ENCODE data around the gene POFUT2.
A peak's percentile ranks its signal among the peaks of the same experiment; 100 is the strongest.
"Not testable (repeated sequence)": the region's sequence is repeated elsewhere in the genome, so short reads cannot be mapped to it uniquely, and the experiment has no call there.

The POFUT2 gene

DNA sequence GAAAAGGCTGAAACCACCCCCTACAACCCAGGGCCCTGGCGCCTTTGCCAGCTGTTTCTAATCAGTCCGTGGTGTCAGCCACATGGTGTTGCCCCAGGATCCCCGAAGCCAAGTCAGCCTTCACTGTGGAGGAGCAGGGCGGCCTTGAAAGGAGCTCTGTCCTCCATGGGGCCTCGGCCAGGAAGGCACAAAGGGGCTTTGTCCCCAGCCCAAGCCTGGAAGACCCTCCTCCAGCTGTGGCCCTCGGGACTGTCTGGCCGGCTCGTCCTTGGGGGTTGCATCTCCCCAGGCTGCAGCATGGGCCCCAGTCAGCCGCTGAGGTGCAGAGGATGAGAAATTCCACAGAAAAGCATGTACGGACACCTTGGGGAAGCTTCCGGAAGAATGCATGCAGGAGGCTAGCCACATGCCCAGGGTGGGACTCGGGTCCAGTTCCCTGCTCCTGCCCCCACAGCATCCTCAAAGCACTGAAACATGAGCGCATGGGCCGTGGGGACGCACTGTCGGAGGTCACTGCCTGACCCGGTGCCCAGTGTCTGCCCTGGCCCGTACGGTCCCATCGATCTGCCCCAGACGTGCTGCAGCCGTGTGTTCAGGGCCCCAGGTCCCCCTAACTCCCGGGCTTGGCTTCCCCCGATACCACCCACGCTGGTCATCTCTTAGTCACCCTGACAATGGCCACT is 38.6 kb upstream of the POFUT2 start:
- peak; percentile 60 for DNase-seq

DNA sequence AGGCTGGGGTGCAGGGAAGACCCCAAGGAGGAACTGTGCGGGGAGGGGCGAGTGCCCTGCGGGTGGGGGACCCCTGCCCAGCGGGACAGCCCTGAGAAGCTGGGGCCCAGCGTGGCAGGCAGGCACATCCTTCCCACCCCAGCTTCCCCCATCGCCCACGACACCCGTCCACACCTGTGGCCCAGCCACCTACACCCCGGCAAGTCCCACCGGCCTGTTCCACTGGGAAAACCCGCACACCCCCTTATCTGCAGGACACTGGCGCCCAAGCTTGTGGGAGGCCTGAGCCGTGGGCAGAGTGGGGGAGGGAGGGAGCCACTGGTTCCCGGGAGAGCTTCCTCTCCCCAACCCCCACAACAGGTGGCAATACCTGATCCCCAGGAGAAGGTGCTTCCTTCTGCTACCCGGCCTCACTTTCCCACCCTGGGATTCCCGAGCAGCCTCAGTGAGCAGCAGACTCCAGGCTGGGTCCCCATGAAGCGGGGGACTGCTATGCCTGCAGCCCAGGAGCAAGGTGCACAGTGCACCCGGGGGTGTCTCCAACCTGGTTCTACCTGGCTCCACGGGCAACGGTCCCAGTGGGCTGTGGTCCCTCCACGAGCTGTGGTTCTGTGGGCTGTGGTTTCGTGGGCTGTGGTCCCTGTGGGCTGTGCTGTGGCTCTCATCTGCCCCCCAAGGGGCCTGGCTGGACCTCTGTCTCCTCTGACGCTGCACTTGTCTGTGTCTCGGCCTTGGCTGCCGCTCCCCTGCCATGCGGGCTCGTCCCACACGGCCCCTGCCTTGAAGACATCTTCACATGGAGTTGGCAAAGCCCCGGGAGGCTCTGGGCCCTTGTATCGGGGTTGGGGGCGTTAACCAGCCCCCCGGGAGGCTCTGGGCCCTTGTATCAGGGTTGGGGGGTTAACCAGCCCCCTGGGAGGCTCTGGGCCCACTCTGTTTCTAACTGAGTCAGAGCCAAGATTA is 37.8 kb upstream of the POFUT2 start:
- peak; percentile 9 for DNase-seq

DNA sequence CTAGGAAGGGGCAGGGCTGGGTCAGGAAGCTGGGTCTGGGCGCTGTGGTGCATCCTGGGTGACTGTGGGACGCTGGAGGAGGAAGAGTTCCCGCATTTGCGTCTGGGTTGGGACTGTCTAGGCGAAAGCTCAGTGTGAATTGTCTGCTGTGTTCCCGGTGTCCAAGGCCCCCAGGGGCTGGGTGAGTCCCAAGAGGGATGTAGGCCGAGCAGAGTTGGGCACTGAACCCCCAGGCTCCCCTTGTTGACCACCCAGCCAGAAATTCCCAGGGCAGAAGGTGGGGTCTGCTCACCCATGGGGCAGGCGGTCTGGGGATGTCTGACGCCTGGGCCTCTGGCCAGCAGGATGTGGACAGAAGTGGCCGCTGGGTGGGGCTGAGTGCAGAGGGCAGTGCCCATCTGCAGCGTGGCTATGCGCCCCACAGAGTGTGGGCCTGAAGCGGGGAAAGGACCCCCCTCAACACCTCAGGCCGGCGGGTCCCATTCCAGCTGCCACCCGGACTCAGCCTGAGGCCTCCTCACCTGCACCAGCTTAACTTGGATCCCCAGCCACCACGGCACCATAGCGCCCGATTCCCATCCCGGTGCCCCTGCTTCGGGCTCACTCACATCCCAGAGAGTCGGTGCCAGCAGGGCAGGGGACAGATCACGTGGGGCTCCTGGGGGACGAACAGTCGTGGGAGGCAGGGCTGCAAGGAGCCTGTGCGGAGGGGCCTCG is 37.0 kb upstream of the POFUT2 start:
- DNase-seq, result peak; percentile 8

DNA sequence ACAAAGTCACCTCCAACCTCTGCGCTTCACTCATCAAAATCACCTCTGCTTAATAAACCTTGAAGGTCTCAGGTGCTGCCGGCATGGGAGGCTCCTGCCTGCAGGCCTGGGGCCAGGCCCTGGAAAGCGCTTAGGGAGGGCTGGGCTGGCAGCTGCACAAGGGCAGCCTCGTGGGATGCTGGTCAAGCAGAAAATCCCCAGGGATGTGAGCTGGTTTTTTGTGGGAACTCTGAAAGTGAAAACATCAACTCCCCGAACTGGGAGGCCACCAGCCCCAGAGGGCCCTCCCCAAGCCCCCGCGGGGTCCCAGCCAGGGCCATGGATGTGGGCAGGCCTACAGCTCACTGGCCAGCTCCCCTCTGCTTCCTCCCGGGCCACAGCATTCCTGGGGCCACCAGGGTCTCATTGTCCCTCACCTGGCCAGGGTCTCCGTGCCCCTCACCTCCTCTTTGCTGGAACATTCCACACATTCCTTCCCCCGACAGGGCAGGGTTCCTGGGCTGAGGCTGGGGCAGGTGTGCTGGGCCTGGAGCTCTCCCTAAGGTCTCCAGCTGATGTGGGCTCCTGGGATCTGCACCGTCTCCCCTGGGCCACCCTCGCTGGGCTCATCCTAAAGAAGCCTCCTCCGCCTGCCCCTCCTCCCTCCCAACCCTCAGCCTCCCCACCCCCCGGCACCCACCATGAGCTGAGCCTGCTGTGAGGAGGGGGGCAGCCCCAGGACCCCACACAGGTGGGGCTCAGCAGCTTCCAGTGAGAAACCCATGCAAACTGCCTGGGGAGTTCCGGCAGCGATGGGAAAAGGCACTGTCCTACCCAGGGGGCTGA is 36.0 kb upstream of the POFUT2 start:
- DNase-seq, result peak; percentile 12

DNA sequence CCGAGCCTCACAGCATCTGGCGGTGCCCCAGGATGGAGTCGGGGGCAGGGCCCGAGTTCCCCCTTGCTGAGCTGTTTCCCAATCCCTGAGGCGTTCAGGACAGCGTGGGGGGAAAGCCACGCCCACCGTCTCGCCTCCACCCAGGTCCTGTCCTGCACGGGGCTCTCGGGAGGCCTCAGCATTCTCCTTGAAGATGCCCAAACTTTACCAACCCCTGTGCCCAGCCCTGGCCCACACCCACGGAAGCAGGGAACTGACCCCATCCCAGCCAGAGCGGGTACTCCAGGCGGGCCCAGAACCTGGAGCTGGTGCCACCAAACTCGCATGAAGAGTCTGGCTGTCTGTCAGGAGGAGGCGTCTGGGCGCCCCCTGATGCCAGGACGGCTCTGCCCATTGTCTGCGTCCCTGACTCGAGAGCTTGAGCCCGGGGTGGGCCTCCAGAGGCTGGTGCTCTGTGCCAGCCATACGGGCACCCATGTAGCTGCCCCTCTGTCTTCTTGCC is 35.3 kb upstream of the POFUT2 start:
- DNase-seq, result peak; percentile 7

DNA sequence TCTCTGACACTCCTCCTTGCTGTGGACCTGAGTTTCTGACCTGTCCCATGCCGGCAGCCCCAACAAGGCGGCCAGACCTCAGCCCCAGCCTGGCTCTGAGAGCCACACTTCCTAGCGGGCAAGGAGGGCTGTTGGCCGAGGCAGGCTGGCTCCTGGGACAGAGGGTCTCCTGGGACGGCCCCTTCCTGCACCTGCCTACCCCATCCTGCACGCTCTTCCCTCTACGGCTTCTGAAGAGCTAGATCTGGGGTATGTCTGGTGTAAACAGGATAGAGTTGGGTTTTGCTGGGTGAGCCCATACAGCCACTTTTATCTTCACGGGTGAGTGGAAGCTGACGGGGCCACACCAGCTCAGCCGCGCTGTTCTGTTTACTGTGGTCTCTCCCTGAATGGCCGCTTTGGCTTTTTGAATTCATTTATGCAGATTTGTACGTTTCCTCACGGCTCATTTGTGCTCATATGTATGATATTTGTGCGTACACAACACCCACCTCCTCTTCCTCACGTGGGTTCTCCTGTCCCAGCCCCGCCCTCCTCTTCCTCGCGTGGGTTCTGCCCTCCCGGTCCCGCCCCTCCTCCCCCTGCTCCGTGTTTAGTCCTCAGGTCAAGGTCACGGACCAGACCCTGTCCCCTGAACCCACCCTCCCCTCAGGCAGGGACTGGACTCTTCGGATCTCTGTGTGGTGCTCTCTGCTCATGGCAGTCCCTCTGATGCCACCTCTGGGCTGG is 34.7 kb upstream of the POFUT2 start:
- peak; percentile 23 for DNase-seq

DNA sequence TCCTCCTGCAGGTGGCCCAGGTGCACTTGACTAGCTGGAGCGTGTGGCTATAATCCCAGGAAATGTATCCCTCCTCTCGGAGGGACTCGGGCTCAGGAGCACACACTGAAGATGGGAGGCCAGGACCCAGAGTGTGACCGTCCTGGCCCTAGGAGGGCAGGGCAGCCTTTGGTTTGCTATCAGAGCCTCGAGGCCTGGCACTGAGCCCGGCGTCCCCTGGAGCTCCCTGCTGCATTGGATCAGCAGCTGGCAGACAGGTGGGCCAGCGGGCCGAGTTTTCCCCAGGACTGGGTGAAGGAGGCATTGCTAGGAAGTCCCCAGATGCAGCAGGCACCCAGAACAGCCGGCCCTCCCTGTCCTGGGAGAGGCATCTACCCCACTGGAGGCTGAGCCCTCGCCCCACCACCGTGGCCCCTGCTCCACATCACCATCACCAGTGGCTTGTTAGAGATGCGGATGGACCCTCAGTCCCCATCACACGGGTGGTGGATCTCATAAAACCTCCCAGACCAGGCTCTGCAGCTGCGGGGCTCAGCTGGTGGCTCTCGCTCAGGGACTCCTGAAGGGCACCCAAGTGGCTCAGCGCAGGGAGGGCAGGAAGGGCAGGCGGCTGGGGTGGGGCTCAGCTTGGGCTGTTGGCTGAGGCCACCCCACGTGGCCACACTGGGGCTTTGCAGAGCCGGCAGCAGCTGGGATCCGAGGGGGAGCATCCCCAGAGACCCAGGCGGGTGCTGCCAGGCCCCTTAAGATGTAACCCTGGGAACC is 32.7 kb upstream of the POFUT2 start:
- peak; percentile 29 for DNase-seq

DNA sequence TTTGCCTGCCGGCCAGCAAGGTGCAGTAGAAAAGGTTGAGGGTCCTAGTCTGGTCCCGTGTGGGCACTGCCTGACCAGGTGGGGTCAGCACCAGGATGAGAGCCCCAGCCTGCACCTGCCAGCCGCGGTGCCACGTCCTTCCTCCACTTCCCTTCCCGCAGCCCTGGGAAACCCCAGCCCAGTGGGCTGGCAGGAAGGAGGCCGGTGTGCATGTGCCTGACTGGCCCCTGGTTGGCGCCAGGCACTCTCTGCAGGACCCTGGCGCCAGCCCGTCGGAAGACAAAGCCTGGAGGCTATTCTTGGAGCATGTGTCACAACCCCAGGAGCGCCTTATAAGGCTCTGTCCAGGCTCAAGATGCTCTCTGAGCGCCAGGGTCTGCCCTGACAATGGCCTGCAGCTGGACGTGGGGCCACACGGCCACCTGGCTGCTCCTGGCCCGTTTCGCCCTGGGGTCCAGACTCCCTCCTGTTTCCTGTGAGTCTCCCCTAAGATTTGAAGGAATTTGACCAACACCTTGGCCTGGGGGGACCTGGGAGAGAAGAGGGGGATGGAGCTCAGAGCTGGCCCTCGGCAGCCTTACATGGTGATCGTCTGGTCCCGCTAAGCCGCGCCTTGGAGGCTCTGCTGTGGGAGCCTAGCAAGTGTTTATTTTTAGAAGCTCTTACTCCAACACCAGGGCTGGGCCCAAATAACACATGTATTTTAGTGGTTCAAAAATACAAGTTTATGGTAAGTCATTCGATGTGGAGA is 31.9 kb upstream of the POFUT2 start:
- DNase-seq, result peak; percentile 11

DNA sequence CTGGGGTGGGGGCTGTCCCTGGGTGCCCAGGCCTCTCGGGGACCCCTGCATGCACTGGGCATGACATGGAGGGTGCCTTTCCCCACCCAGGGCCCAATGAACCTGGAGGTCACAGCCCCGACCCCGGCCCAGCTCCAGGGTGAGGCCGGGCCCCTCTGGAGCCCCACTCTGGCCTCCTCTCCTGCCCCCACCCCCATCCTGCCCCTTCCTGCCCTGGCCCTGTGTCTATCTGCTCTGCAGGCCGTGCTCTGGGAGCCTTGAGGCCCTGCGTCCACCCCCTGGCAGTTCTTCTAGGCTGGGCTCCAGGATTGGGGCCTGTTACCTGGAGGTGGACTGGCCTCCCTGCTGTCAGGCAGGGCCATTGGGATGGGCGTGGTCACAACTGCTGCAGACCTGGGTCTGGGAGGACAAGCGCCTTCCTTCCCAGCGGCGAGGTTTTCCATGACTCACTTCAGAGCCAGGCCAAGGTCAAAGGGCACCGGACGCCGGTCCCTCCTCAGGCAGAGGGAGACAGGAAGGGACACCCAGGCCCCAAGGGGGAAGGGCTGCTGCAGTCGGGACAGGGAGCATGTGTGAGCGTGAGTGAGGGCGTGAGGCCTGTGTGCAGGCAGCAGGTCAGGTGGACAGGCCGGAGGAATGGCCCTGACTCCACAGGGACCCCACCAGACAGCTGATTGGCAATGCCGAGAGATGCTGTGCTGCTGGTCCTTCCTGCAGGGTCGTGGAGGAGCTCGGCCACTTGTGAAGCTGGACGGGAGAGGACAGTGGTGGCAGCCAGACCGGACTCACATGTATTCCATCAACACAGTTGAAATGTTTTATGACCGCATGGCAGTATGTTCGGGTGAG is 31.1 kb upstream of the POFUT2 start:
- DNase-seq, result peak; percentile 9

DNA sequence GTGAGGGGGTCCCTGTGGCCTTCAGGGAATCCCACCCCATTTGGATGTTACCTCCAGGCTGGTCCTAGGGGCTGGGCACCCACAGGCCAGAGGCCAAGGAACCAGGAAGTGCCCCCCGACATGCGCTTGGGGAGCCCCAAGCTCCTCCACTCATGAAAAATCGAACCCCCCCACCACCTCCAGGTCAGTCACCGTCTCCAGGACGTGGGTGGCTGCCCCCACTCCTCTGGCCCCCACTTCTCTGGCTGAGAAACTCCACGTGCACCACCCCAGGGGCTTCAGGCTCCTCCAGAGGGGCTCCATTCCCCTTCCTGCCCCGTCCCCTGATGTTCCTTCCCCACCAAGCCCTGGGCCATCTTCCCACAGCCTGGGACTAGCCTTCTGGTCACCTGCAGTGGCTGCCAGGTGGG is 30.5 kb upstream of the POFUT2 start:
- no peak for DNase-seq

DNA sequence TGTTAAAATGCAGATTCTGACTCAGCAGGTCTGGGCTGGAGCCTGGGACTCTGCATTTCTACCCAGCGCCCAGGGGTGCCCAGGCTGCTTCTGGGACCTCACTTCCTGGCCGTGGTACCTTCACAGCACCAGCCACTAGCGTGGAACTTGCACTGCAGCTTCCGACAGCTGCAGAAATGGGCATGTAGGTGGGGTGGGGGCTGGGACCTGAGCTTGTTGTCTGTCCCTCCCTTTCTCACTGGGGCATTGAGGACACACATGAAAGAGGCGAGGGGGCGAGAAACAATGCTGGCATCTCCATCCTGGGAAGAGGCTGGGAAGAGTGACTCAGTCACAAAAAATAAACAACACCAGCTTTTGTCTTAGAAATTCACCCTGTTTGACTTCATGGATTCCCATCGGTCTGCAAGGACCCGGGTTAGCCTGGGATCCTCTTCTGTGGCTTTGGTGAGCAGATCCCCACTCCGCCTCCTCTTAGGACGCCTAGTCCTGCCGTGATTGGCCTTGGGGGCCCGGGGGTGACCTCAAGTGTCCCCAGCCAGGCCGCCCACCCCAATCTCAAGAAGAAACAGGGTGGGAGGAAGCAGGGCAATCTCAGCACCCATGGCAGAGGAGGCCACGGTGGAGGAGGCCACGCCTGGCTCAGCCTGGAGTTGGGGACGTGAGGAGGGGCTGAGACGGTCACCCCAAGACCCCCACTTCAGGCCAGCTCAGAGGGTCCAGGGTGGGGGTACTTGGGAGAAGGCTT is 29.9 kb upstream of the POFUT2 start:
- no peak for DNase-seq

DNA sequence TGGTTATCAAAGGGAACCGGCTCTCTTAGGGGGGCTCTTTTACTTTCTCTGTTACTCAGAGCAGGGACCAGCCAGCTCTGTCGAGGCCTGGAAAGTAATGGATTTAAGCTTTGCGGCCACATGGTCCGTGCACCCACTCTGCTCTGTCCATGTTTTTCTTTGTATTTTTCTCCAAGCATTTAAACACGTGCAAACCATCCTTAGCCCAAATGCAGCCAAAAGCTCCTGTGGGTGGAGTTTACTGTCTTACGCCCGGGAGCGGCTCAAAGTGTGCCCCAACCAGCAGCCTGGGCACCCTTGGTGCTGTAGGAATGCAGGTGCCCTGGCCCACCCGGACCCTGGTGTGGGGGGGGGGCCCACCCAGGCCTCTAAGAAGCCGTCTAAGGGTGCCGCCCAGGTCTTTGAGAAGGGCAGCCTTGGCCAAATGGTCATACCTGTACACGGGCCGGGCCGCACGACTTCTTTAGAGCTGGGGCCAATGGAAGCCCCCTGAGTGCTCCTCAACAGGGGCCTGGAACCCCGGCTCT is 29.2 kb upstream of the POFUT2 start:
- no peak for DNase-seq

DNA sequence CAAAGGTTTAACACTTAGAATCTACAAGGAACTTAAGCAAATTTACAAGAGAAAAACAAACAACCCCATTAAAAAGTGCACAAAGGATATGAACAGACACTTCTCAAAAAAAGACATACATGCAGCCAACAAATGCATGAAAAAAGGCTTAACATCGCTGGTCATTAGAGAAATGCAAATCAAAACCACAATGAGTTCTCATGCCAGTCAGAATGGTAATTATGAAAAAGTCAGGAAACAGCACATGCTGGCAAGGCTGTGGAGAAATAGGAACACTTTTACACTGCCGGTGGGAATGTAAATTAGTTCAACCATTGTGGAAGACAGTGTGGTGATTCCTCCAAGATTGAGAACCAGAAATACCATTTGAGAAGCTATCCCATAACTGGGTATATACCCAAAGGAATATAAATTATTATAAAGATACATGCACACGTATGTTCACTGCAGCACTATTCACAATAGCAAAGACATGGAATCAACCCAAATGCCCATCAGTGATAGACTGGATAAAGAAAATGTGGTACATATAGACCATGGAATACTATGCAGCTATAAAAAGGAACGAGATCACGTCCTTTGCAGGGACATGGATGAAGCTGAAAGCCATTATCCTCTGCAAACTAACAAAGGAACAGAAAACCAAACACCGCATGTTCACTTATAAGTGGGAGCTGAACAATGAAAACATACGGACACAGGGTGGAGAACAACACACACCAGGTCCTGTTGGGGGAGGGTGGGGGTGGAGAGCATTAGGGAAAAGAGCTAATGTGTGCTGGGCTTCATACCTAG is 28.2 kb upstream of the POFUT2 start:
- DNase-seq, result not testable (repeated sequence)

DNA sequence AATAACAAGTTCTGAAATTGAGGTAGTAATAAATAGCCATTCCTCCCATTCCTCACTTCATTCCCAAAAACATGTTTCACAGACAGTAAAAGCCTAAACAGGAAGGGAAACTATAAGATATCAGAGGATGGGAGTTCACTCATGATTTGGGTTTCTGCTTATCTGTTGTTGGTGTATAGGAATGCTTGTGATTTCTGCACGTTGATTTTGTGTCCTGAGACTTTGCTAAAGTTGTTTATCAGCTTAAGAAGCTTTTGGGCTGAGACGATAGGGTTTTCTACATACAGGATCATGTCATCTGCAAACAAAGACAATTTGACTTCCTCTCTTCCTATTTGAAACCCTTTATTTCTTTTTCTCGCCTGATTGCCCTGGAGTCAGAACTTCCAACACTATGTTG is 26.0 kb upstream of the POFUT2 start:
- DNase-seq, result no peak

DNA sequence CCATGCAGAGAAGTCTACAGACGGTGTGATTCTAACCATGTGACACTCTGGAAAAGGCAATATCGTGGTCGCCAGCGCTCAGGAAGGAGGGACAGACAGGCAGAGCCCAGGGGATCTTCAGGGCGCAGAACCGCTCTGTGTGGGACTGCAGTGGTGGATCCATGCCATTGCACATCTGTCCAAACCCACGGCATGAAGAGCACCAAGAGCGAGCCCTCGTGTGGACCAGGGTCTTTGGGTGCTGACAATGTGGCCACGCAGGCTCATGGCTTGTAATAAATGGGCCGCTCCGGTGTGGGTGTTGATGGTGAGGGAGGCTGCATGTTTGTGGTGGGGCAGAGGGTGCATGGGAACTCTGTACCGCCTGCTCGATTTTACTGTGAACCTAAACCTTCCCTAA is 25.3 kb upstream of the POFUT2 start:
- no peak for DNase-seq

DNA sequence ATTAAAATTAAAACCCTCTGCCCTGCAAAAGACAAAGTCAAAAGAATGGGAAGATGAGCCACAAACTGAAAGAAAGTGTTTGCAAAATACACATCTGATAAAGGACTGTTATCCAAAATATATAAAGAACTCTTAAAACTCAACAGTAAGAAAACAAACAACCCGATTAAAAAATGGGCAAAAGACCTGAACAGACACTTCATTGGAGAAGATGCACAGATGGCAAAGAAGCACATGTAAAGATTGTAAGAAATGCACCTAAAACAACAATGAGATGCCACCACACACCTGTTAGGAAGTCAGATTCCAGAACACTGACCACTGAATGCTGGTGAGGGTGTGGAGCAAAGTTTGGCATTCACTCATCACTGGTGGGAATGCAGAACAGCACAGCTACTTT is 24.6 kb upstream of the POFUT2 start:
- DNase-seq, result no peak

DNA sequence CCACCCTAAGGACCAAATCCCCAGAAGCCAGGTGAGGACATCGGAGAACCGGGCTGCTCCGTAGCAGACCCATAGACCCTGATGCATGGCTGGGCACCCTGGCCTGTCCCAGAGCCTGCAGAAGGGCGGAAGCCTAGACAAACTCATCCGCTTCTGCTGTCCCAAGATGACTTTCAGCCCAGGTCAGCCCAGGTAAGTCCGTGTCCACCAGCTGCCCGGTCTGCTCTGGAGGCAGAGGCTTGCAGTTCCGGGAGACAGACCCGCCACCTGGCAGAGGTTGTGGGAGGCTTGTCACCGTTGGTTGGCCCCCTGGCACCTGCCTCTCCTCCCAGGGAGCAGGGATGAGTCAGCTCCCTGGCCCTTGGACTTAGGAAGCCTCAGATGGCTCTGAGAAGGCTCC is 22.8 kb upstream of the POFUT2 start:
- DNase-seq, result no peak

Measured in retina (tissue), 1 donor.